ENCODE results near the gene CSNK1A1L. TPM values are rescaled to one million over a fixed set of nuclear protein-coding genes. Genes with fewer than 3 reads are reported as not detected.

CSNK1A1L gene
- total and polyA plus RNA-seq, 2 donors (not counting 1 experiment from before 2014, with no cell fraction given) = not detected

GRCh38 chr13:37106642-37107041, 1.2 kb upstream of the CSNK1A1L start:
- Mint-ChIP-seq H3K27me3 (peaks cover 12% of the 10 kb centered on the region), H3K27ac (no peak overlapping the region), H3K4me3 (no peak overlapping the region), H3K9me3 (ENCODE audit: insufficient read depth) (no peaks in the 10 kb centered on the region), H3K4me1 (no peaks in the 10 kb centered on the region)
- Histone ChIP-seq H3K36me3 (replicated peaks in 1 of 2; ENCODE audit: control extremely low read depth in 1 of 2, control insufficient read depth in 1 of 2, extremely low read depth in 1 of 2, insufficient read depth in 2 of 2, low read length in 1 of 2) (no peaks in the 10 kb centered on the region), H3K79me2 (ENCODE audit: control insufficient read depth, insufficient read depth, low read length) (no peaks in the 10 kb centered on the region), H4K20me1 (ENCODE audit: control insufficient read depth, insufficient read depth, low read length, poor library complexity, severe bottlenecking) (no peaks in the 10 kb centered on the region), H3K4me2 (replicated peaks; ENCODE audit: low read depth, low read length, poor library complexity, severe bottlenecking) (no peak overlapping the region), H3K27ac (ENCODE audit: low read length in 2 of 2) (no peak overlapping the region), H3K4me3 (ENCODE audit: control extremely low read depth in 1 of 5, extremely low read depth in 1 of 5, insufficient read depth in 1 of 5, low read depth in 2 of 5, low read length in 4 of 5) (no peak overlapping the region), H3K9ac (ENCODE audit: low read length) (no peak overlapping the region), H2AFZ (ENCODE audit: insufficient read depth, low read depth, low read length, poor library complexity, severe bottlenecking) (no peak overlapping the region), H3K27me3 (replicated peaks in 1 of 4; ENCODE audit: control extremely low read depth in 1 of 4, control insufficient read depth in 3 of 4, insufficient read depth in 4 of 4, low read length in 3 of 4) (peaks cover 0 to 4% (median 0%) of the 10 kb centered on the region in 4 experiments), H3K4me1 (ENCODE audit: control insufficient read depth in 2 of 2, insufficient read depth in 2 of 2, low read length in 2 of 2) (no peaks in the 10 kb centered on the region), H3K9me3 (ENCODE audit: control extremely low read depth in 1 of 3, control insufficient read depth in 2 of 3, insufficient read depth in 1 of 3, low read length in 2 of 3) (peaks cover 0 to 5% (median 0%) of the 10 kb centered on the region in 3 donors)
- 100% methylated on average over 2 of the region's 2 CpGs for WGBS (ENCODE audit: insufficient coverage)
- POLR2A ChIA-PET = no interaction called here
- intact Hi-C loops (cut with micrococcal nuclease) = no loop called here
- TF ChIP-seq EZH2 (IDR thresholded peaks at IDR 0.05; ENCODE audit: borderline replicate concordance, insufficient read depth, low read depth, low read length, poor library complexity, severe bottlenecking) = no peak
- no peak for TF ChIP-seq CTCF (IDR thresholded peaks at IDR 0.05)
- no peak for ATAC-seq (ENCODE audit: low read depth)
- CTCF ChIA-PET = no interaction called here
- DNase-seq = no peak

DNA sequence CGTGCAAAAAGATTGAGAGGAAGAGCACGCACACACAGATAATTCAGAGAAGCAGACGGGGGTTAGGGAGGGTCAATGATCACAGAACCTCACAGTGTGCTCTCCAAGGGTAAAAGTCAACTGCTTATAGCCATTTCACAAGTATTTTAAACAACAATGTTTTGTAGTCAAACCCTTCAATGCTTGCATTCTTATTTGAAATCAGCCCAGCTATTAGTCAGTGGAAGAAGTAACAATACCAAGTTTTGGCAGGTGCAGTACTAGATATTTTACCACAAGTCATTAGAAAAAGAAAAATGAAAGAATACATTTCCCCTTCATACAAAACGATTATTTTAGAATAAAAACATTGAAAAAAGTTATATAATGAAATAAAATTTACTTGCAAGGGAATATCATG, 2.6 kb downstream of the CSNK1A1L start:
- Mint-ChIP-seq H3K4me1 (no peaks in the 10 kb centered on the region), H3K9me3 (ENCODE audit: insufficient read depth) (no peaks in the 10 kb centered on the region), H3K27me3 (peaks cover 14% of the 10 kb centered on the region), H3K4me3 (no peak overlapping the region), H3K27ac (no peak overlapping the region)
- Histone ChIP-seq H3K9me3 (ENCODE audit: control extremely low read depth in 1 of 3, control insufficient read depth in 2 of 3, insufficient read depth in 1 of 3, low read length in 2 of 3) (peaks cover 0 to 5% (median 0%) of the 10 kb centered on the region in 3 donors), H3K79me2 (ENCODE audit: control insufficient read depth, insufficient read depth, low read length) (no peaks in the 10 kb centered on the region), H3K9ac (ENCODE audit: low read length) (no peak overlapping the region), H3K4me2 (replicated peaks; ENCODE audit: low read depth, low read length, poor library complexity, severe bottlenecking) (no peak overlapping the region), H2AFZ (ENCODE audit: insufficient read depth, low read depth, low read length, poor library complexity, severe bottlenecking) (no peak overlapping the region), H3K4me1 (ENCODE audit: control insufficient read depth in 2 of 2, insufficient read depth in 2 of 2, low read length in 2 of 2) (no peaks in the 10 kb centered on the region), H4K20me1 (ENCODE audit: control insufficient read depth, insufficient read depth, low read length, poor library complexity, severe bottlenecking) (no peaks in the 10 kb centered on the region), H3K27me3 (replicated peaks in 1 of 4; ENCODE audit: control extremely low read depth in 1 of 4, control insufficient read depth in 3 of 4, insufficient read depth in 4 of 4, low read length in 3 of 4) (peaks cover 0 to 4% (median 0%) of the 10 kb centered on the region in 4 experiments), H3K4me3 (ENCODE audit: control extremely low read depth in 1 of 5, extremely low read depth in 1 of 5, insufficient read depth in 1 of 5, low read depth in 2 of 5, low read length in 4 of 5) (no peak overlapping the region), H3K27ac (ENCODE audit: low read length in 2 of 2) (no peak overlapping the region), H3K36me3 (replicated peaks in 1 of 2; ENCODE audit: control extremely low read depth in 1 of 2, control insufficient read depth in 1 of 2, extremely low read depth in 1 of 2, insufficient read depth in 2 of 2, low read length in 1 of 2) (no peaks in the 10 kb centered on the region)
- intact Hi-C loops (cut with micrococcal nuclease) = no loop called here
- ATAC-seq (ENCODE audit: low read depth) (no peak), DNase-seq (no peak)
- ChIA-PET POLR2A (no interaction called here), CTCF (no interaction called here)
- TF ChIP-seq CTCF (IDR thresholded peaks at IDR 0.05) = no peak
- TF ChIP-seq EZH2 (IDR thresholded peaks at IDR 0.05; ENCODE audit: borderline replicate concordance, insufficient read depth, low read depth, low read length, poor library complexity, severe bottlenecking) = no peak
- 82% methylated on average over 2 of the region's 4 CpGs for WGBS (ENCODE audit: insufficient coverage)

Data from B cell (primary cell).